Right lobe of liver (tissue), 4 donors: ENCODE measurements around the gene BTG2.
A peak's percentile ranks its signal among the peaks of the same experiment; 100 is the strongest.

ENCODE experiments used
- POLR2A ChIP-seq: fragments of 450-650 bp; IDR thresholded peaks from one replicate; pipeline ENCODE4 v1.6.1; 2017; ENCODE audit warnings: antibody characterized with exemption, mild to moderate bottlenecking
- TF ChIP-seq, protein P1 (sequence below), 4 donors: fragments of 200-600 bp in 3 of 4; fragments of 450-650 bp in 1 of 4; IDR thresholded peaks; one replicate each; pipeline versions ENCODE4 v1.5.1 to v1.8.0; 2016 to 2022; ENCODE audit warnings: antibody characterized with exemption in 4 of 4, mild to moderate bottlenecking in 2 of 4
- donor health status: DM: no; HTN: no; CAD: no.
- donor health status: DM: no; HTN: no; CAD: no.
- donor health status: DM: no; HTN: yes; CAD: no.

DNA sequence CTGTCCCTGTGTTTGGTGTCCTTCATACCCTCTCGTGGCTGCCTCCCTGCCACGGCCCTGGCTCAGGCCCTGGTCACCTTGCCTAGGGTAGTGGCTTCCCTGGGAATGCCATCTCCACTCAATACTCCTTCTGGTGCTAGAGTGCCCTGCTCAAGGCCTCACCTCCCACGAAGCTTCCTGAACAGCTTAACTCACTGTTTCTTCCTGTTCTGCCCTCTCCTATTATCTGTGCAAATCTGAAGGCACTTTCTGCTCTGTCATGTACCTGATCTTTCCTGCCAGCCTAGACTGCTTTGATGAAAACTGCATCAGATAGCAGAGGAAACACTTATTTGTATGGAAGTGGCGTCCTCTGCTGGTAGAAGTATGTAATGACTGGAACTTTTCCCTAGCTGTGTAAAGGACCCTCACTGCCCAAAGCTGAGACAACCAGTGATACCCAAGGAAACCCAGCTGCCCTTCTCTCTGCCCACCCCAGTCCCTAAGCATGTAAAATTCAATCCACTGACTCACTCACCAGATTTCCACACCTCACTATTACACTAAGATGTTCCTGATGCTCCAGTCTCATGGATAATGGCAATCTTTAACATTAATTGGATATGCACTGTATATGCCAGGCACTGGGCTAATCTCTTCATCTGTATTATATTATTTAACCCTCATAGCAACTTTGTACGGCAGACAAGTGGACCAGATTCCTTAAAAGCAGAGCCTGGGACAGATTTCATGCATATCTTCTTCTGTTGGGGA, 36.2 kb upstream of the BTG2 start:
- TF ChIP-seq, protein P1, sequence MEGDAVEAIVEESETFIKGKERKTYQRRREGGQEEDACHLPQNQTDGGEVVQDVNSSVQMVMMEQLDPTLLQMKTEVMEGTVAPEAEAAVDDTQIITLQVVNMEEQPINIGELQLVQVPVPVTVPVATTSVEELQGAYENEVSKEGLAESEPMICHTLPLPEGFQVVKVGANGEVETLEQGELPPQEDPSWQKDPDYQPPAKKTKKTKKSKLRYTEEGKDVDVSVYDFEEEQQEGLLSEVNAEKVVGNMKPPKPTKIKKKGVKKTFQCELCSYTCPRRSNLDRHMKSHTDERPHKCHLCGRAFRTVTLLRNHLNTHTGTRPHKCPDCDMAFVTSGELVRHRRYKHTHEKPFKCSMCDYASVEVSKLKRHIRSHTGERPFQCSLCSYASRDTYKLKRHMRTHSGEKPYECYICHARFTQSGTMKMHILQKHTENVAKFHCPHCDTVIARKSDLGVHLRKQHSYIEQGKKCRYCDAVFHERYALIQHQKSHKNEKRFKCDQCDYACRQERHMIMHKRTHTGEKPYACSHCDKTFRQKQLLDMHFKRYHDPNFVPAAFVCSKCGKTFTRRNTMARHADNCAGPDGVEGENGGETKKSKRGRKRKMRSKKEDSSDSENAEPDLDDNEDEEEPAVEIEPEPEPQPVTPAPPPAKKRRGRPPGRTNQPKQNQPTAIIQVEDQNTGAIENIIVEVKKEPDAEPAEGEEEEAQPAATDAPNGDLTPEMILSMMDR (IDR thresholded peaks at IDR 0.05) = peak; percentile 84 to 98 (median 87)
- no peak for TF ChIP-seq POLR2A
